Measurements from ENCODE around the gene OR52J3.
A peak's percentile ranks its signal among the peaks of the same experiment; 100 is the strongest.
"Not testable (repeated sequence)": the region's sequence is repeated elsewhere in the genome, so short reads cannot be mapped to it uniquely, and the experiment has no call there.

OR52J3 gene

DNA sequence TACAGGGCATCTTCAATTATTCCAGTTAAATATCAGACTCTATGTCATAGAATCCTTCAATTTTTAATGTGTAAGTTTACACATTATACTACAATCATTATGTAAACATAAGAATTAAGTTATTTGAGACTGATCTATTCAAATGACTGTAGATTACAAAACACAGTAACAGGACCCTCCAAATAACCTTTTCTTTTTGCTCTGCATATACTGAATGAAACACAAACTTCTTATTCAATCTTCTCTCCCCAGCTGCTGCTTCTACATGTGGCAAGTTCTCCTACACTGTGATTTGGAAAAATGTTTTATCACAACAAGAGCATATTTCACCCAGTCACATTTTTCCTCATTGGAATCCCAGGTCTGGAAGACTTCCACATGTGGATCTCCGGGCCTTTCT lies at the start of gene OR52J3:
Gene OR52J3, plus strand, starts transcription at position 301 of the 400 bp plus-strand sequence. Its CDS starts 0 bp downstream, at position 301.
- DNase-seq (ENCODE audit: low read depth): no peak

DNA sequence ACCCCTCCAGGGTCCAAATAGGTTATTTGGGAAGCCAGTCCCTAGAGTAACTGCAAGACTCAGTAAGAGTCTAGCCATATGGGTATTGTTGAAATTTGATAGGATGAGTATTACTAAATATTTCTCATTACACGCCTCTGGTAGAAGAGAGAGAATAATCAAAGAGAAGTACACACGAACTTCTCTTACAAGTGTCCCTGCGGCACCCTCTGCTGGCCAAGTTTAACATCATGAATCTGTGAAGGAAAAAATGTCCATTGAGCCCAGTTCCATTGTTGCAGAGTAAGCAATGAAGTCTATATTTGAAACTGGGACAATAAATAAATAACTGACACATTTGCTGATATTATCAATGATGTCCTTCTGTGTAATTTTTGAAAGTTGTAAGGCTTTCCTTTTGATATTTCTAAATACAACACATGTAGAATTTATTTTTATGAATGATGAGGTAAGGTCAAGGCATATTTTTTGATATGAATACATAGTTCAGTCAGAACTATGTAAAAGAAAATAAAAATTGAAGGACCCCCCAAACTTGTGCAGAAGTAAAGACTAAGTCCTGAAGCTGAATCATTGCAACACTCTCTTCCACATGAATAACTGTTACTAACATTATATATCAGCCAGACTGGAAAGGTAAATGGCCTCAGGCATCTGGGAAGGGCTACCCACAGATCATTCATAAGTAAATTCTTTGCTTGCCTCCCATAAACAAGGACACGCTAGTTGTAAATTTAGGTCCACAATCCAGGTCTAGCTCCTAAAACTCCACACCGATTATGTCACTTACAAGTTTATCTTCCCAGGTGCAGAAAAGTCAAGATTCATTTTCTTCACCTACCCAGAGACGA lies 41.7 kb upstream of the OR52J3 start:
- DNase-seq (ENCODE audit: low read depth): peak; percentile 44

DNA sequence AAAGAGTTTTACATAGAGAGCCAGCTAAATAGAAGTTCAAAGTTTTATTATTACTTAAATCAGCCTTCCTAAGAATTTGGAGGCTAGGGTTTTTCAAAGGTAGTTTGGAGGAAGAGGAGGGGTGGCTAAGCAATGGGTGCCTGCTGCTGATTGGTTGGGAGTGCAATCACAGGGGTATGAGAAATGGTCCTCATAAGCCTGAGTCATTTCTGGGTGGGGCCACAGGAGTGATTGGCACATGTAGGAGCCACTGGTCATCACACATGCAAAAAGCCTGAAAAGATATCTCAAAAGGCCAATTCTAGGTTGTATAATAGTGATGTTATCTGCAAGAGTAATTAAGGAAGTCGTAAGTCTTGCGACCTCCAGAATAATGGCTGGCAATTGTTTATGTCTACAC lies 38.8 kb upstream of the OR52J3 start:
- DNase-seq (ENCODE audit: low read depth): peak; percentile 4

DNA sequence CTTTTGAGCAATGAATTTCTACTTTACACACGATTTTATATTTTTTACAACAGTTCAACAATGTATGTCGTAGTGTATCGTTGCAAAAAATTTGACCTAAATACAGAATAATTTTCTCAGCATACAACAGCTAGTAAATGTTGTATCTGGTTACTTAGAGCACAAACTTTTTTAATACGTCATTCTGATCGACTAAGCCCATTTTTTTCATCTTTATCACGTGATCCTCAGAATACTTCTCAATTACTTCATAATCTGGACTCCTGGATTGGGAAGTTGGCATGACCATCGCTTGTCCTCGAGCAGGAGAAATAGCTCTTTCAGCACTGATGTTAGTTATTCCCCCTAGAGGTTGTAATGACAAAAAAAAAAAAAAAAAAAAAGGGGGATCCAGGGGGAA lies 35.1 kb upstream of the OR52J3 start:
- no peak for DNase-seq (ENCODE audit: low read depth)

DNA sequence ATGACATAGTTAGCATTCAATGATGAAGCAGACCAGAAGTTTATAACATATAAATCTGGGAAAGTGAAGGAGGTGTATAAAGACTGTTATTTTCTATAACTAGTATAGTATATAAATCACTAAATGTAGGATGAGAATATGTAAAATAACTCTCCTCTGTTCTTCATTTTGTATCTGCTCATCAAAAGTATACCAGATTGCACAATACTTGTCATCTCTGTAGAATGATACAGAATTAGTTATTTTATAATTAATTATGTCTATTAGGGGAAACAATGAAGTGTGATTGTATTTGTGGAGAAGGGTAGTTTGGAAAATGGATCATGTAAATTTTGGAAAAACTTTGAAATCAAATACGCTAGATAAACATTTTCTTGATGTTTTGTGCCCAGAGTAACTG lies 33.3 kb upstream of the OR52J3 start:
- no peak for DNase-seq (ENCODE audit: low read depth)

DNA sequence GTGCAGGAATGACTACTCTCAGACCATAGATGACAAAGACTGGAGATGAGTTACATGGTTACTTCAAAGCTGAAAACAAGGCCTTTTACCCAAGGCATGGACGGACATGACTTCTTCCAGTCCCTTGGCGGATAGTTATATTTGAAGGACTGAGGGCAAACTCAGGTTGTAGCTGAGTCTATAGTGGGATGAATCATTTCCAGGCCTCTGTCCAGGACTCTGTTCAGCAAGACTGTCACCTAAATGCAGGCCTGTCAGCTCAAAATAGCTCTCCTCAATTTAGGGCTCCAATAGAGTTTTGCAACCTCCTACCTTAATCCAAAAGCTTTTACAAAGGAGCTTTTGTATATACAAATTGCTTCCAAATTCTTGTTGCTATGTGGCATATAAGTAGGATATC lies 24.3 kb upstream of the OR52J3 start:
- DNase-seq (ENCODE audit: low read depth): no peak

DNA sequence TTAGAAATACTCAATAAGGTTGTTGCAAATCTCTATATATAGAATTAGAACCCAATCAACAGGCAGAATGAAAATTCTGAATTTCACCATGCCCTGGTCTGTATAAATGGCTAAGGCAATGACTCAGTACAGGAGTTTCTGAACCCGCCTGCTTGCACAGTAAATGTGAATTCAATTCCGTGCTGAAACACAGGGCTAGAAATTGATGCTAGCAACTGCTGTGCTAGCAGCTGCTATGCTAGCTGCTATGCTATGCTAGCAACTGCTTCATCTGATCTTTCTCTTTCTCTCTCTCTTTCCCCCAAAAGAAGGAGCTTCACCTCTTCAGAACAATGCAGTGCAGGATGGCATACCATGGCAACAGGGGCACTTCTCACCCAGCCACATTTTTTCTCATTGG lies 9.7 kb upstream of the OR52J3 start:
- DNase-seq (ENCODE audit: low read depth): no peak

DNA sequence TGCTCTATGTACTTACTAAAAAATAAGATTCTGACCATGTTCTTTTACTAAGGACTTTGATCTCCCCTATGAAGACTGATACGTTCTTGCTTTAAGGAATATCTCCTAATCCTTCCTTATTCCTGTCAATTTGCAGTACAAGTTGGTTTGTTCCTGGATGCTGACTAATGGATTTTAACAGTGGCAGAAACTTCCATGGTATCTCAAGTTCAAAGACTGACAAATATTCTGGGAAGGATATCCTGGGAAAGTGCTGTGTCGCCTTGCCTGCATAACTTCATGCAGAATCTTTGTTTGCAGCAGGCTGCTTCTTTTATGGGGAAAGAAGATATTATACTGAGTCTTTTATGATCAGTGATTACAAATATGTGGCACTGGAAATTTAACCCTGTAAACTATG lies 8.4 kb upstream of the OR52J3 start:
- DNase-seq (ENCODE audit: low read depth): no peak

DNA sequence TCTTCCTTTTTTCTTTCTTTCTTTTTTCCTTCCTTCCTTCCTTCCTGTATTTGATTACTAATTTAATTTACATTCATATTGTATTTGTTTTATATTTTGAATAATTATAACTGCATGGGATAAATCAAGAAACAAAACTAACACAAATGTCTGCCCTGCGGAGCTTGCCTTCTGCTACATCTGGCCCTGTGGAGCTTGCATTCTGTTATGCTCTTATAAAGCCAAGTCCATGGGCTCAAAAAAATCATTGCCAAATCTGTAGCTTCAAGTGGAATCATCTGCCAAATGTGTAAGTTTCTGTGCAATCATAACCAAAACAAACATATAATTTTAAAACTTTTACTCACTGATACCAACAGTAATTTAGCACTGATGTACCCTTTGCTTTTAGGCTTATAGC lies 8.0 kb upstream of the OR52J3 start:
- no peak for DNase-seq (ENCODE audit: low read depth)

DNA sequence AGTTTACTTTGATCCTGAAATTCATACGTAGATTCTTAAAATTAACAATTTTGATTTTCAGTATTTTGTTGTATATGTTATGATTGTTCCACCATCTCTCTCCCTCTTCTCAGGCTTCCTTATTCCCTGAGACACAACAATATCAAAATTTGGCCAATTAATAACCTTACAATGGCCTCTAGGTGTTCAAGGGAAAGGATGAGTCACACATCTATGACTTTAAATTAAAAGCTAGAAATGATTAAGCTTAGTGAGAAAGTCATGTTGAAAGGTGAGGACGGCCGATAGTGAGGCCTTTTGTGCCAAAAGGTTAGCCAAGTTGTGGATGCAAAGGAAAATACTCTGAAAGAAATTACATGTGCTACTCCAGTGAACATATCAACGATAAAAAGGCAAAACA lies 5.5 kb upstream of the OR52J3 start:
- DNase-seq (ENCODE audit: low read depth): no peak

DNA sequence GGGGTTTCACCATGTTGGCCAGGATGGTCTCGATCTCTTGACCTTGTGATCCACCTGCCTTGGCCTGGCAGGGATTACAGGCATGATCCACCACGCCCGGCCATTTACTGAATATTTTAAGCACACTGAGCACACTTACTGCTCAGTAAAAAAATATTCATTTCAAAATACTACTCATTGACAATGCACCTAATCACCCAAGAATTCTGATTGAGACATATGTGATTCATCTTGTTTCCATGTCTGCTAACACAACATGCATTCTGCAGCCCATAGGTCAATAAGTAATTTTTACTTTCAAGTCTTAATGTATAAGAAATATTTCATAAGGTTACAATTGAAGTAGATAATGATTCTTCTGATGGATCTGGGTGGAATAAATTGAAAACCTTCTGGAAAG lies 4.2 kb upstream of the OR52J3 start:
- no peak for DNase-seq (ENCODE audit: low read depth)

DNA sequence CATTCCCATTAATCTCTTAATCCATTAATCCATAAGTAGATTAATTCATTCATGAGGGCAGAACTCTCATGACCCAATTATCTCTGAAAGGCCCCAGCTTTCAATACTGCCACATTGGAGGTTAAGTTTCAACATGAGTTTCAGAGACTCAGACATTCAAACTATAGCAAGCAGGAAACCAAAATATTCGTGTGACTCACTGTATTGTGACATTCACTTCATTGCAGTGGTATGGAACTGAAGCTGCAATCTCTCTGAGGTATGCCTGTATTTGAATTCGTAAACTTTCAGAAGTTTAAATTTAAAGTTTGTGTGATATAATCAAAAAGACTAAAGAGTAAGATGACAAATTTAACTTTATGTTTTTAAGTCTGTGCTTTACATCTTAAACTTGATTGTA lies 2.9 kb upstream of the OR52J3 start:
- peak; percentile 12 for DNase-seq (ENCODE audit: low read depth)

DNA sequence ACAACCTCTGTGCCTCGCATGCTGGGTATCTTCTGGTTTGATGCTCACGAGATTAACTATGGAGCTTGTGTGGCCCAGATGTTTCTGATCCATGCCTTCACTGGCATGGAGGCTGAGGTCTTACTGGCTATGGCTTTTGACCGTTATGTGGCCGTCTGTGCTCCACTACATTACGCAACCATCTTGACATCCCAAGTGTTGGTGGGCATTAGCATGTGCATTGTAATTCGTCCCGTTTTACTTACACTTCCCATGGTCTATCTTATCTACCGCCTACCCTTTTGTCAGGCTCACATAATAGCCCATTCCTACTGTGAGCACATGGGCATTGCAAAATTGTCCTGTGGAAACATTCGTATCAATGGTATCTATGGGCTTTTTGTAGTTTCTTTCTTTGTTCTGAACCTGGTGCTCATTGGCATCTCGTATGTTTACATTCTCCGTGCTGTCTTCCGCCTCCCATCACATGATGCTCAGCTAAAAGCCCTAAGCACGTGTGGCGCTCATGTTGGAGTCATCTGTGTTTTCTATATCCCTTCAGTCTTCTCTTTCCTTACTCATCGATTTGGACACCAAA lies 516 bp downstream of the OR52J3 start:
- DNase-seq (ENCODE audit: low read depth): no peak

DNA sequence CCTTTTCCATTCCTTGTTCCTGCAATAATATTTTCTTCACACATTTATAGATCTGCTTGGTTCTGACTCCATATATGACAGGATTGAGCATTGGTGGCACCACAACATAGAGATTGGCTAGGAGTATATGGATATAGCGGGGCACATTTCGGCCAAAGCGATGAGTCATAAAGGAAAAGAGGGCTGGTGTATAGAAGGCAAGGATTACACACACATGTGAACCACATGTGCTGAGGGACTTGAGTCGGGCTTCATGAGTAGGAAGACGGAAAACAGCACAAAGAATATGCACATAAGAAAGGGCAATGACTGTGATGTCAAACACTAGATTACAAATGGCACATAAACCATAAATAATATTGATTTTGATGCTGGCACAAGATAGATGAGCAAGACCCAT lies 12.4 kb downstream of the OR52J3 start:
- not testable (repeated sequence) for DNase-seq (ENCODE audit: low read depth)

DNA sequence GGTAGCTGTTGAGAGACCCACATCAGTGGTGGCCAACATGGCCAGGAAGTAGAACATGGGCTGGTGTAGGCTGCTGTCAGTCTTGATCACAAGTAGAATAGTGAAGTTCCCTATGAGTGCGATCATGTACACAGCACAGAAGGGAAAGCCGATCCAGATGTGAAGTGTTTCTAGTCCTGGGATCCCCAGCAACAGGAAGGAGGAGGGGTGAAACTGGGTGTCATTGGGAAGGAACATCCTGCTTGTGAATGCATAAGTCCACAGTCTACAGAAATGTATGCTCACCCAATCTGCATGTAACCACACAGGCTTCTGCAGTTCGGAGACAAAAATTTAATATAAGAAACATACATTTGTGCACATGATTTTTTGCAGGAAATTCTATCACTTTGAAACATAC lies 13.1 kb downstream of the OR52J3 start, which contains the start of gene OR52E2:
Gene OR52E2, minus strand, starts transcription at position 237 of the 400 bp plus-strand sequence. Its CDS starts 0 bp downstream, at position 237.
- no peak for DNase-seq (ENCODE audit: low read depth)

DNA sequence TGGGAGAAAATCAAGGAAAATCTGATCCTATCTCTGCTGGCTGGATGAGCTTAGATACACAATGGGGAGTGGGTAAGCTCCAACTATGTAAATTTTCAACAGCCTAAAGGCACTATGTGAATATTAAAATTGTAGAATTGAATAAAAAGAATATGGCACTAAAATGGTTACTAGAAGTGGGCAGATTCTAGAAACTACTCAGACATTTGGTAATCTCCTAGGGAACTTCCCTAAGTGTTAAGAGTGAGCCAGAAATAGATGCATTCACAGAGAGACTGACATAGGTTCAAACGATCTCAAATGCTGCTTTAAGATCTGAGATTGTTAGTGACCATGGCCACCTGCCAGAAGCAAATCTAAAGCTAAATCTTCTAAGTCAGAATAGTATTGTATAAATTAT lies 18.7 kb downstream of the OR52J3 start:
- no peak for DNase-seq (ENCODE audit: low read depth)

DNA sequence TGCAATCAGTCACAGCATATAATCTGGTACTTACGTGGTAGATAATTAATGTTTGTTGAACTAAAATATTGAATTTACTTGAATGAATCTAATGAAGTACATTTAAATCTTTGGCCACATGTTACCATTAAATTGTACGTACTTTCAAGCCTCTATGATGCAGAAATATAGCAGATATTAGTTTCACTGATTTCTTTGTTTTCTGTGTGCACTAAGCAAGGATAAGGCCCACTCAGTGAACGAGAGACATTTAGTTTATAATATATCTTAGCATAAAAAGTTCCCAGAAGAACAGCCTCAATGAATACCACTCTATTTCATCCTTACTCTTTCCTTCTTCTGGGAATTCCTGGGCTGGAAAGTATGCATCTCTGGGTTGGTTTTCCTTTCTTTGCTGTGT lies 22.9 kb downstream of the OR52J3 start, which contains the start of gene OR52E1:
Gene OR52E1, plus strand, starts transcription at position 301 of the 400 bp plus-strand sequence.
- no peak for DNase-seq (ENCODE audit: low read depth)

DNA sequence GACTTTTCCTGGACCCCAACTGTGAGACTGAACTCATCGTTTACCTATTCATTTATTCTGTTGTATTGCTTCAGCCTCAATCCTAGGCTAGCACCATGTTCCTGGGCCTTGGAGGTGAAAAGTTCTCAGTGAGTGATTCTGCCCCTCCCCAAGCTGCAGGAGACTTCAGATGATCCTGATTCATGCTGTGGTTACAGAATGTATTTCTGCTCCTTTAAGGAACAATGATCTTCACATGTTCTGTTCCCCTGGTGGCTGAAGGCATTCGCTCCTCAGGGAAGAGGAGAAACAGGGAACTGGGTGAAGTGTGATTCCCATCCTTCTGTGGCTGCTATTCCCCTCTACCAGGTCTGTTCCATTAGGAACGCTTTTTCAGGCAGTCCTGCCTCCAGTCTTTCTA lies 25.5 kb downstream of the OR52J3 start:
- no peak for DNase-seq (ENCODE audit: low read depth)

DNA sequence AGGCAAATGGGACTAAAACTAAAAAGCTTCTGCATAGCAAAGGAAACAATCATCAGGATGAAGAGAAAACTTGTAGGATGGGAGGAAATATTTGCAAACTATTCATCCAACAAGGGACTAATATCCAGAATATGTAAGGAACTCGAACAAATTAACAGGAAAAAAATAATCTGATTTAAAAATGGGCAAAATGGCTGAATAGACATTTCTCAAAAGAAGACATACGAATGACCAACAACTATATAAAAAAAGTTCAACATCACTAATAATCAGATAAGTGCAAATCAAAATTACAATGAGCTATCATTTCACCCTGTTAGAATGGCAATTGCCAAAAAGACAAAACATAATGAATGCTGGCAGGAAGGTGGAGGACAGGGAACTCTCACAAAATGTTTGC lies 35.1 kb downstream of the OR52J3 start:
- no peak for DNase-seq (ENCODE audit: low read depth)

DNA sequence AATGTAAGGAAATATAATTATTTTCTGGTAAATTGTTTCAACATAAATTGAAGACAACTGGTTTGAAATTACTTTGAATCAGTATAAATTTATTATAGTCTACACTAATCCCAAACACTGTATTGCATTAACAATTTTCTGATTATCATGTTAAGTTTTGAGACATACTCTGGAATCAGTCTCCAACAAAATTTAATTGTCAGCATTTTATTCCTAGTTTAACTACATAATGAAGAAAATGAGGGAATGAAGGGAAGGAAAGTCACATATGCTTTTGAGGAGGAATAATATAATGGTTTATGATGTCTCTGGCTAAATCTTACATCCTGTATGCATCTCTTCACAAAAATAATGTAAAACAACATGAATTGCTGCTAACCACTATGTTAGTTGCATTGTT lies 37.3 kb downstream of the OR52J3 start:
- DNase-seq (ENCODE audit: low read depth): no peak

DNA sequence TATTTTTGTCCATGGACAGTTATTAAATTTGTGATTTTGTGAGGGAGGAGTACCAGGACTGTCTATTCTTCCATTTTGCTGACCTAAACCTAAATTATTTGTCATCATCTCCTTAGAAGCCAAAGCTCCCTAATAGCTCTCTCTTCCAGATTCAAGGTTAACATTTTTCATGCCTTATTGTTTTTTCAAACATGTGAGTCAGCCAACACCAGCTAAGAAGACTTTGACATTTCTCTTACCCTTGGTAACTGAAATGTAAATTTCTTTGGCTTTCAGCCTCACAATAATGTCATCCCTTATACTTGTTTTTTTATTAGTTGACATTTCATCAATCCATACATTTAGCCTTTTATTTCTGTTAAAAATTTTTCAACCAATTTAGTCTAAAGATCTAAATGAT lies 42.2 kb downstream of the OR52J3 start:
- no peak for DNase-seq (ENCODE audit: low read depth)

DNA sequence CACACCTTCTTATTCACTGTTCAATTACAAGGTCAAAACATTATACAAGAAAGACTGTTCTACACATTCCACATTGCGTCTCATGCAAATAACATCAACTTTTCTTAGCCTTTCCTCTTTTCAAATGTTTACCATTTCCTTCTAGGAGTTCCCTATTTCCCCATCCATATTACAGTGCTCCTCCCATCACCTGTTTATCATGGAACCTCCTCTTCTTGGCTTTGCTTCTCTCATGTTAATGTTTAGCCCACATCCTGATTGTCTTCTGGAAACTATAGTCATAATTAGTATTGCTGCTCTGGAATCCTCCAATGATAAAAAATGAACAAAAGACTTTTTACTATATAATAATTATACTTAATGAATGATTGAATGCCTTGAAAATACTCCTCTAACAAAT lies 44.3 kb downstream of the OR52J3 start:
- no peak for DNase-seq (ENCODE audit: low read depth)

DNA sequence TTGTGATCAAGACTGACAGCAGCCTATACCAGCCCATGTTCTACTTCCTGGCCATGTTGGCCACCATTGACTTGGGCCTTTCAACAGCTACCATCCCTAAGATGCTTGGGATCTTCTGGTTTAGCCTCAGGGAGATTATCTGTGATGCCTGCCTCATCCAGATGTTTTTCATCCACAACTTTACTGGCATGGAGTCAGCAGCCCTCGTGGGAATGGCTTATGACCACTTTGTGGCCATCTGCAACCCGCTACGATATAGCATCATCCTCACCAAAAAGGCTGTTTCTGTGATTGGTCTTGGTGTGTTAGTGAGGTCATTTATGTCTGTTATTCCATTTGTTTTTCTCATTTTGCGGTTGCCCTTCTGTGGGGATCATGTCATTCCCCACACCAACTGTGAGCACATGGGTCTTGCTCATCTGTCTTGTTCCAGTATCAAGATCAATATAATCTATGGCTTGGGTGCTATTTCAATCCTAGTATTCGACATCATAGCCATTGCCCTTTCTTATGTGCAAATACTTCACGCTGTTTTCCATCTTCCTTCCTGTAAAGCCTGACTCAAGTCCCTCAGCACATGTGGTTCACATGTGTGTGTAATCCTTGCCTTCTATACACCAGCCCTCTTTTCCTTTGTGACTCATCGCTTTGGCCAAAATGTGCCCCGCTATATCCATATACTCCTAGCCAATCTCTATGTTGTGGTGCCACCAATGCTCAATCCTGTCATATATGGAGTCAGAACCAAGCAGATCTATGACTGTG lies 46.7 kb downstream of the OR52J3 start:
- no peak for DNase-seq (ENCODE audit: low read depth)

Measured in amniotic epithelial cell (primary cell).